Peyer's patch (tissue), 4 donors: ENCODE measurements around the gene KRTAP10-12. TPM values are rescaled to one million over a fixed set of nuclear protein-coding genes. Genes with fewer than 3 reads are reported as not detected.
"Not testable (repeated sequence)": the region's sequence is repeated elsewhere in the genome, so short reads cannot be mapped to it uniquely, and the experiment has no call there.

ENCODE experiments used
- DNase-seq, 3 donors: peaks; one replicate each; pipeline ENCODE4 v3.0.0-alpha.2; 2017 to 2019
- H3K27ac ChIP-seq, 4 donors: fragments of 200-600 bp; sonication (generic); one replicate each; pipeline ENCODE4 v1.5.1; 2016 to 2019
- H3K27me3 ChIP-seq, 2 donors: fragments of 200-600 bp; sonication (generic); one replicate each; pipeline ENCODE4 v1.5.1; 2019
- H3K36me3 ChIP-seq, 3 donors: fragments of 200-600 bp; sonication (generic); one replicate each; pipeline ENCODE4 v1.5.1; 2016 to 2019
- H3K4me1 ChIP-seq, 4 donors: fragments of 200-600 bp; sonication (generic); one replicate each; pipeline ENCODE4 v1.5.1; 2016 to 2019
- H3K4me3 ChIP-seq, 4 donors: fragments of 200-600 bp; sonication (generic); 1 replicate in 3 of 4; 2 replicates in 1 of 4; pipeline ENCODE4 v1.5.1; 2016 to 2019; ENCODE audit warnings: mild to moderate bottlenecking in 1 of 4
- H3K9me3 ChIP-seq, 4 donors: fragments of 200-600 bp; sonication (generic); one replicate each; pipeline ENCODE4 v1.5.1; 2016 to 2019; ENCODE audit warnings: mild to moderate bottlenecking in 1 of 4
- POLR2A ChIP-seq, 2 donors: fragments of 450-650 bp; IDR thresholded peaks; one replicate each; pipeline ENCODE4 v1.5.1; 2017; ENCODE audit warnings: antibody characterized with exemption in 2 of 2, mild to moderate bottlenecking in 2 of 2, moderate library complexity in 2 of 2
- total RNA-seq, 4 donors: library from RNA; depleted of rRNA; stranded (reverse); fragments of >200 nt; gene quantifications; one replicate each; pipeline ENCODE4 v1.1.0, GENCODE V29; 2016
- TF ChIP-seq, protein P1 (sequence below), 6 experiments: fragments of 450-650 bp in 4 of 6; fragments of 200-600 bp in 2 of 6; sonication (generic) in 1 of 6; IDR thresholded peaks; one replicate each; pipeline ENCODE4 v1.5.1; 2017 to 2019; ENCODE audit warnings: antibody characterized with exemption in 6 of 6, mild to moderate bottlenecking in 3 of 6, moderate library complexity in 1 of 6

Gene KRTAP10-12
- total RNA-seq, 4 donors from 2014 or later = not detected

DNA sequence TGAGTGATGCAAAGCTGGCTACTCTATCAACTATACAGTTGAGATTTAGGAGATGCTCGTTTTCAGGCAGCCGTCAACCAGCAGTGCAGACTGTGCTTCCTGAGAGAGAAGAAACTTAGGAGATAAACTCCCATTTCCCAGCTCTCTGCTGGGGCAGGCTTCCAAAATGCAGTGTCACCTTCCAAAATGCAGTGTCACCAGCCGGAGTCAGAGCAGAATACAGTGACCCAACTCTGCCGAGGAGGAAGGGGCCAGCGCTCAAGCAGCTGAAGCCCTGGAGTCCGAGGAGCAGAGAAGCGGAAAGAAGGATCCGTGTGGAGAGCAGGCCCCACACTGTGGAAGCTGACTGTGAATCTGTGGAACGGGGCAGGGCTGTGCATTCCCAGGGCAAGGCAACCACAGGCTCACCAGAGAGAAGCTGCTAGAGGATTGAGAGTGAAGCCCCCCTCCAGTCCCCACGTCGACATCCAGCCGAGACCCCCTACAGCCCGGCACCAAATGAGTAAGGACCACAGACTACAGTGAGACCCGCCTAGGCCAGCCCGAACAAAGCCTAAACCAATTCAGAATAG, 14.3 kb upstream of the KRTAP10-12 start:
- H3K4me3 ChIP-seq = no peak overlapping the region
- no peaks in the 10 kb centered on the region for H3K4me1 ChIP-seq
- no peak overlapping the region for H3K27ac ChIP-seq
- no peaks in the 10 kb centered on the region for H3K36me3 ChIP-seq
- TF ChIP-seq POLR2A (IDR thresholded peaks at IDR 0.05) = no peak
- TF ChIP-seq, protein P1, sequence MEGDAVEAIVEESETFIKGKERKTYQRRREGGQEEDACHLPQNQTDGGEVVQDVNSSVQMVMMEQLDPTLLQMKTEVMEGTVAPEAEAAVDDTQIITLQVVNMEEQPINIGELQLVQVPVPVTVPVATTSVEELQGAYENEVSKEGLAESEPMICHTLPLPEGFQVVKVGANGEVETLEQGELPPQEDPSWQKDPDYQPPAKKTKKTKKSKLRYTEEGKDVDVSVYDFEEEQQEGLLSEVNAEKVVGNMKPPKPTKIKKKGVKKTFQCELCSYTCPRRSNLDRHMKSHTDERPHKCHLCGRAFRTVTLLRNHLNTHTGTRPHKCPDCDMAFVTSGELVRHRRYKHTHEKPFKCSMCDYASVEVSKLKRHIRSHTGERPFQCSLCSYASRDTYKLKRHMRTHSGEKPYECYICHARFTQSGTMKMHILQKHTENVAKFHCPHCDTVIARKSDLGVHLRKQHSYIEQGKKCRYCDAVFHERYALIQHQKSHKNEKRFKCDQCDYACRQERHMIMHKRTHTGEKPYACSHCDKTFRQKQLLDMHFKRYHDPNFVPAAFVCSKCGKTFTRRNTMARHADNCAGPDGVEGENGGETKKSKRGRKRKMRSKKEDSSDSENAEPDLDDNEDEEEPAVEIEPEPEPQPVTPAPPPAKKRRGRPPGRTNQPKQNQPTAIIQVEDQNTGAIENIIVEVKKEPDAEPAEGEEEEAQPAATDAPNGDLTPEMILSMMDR (IDR thresholded peaks at IDR 0.05) = no peak
- H3K9me3 ChIP-seq = no peaks in the 10 kb centered on the region
- H3K27me3 ChIP-seq = no peaks in the 10 kb centered on the region
- DNase-seq = no peak

DNA sequence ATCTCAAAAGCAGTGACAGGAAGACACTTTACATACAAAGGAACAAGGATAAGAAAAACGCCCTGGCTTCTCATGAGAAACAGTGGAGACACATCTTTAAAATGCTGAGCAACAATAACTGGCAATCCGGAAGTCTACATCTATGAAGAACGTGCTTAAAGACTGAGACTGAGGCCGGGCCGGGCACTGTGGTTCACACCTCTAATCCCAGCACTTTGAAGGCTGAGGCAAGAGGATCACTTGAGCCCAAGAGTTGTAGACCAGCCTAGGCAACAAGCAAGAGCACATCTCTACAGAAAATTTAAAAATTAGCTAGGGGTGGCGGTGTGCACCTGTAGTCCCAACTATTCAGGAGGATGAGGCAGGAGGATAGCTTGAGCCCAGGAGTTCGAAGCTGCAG, 12.9 kb upstream of the KRTAP10-12 start:
- no peak overlapping the region for H3K4me3 ChIP-seq
- TF ChIP-seq, protein P1 (IDR thresholded peaks at IDR 0.05) = no peak
- TF ChIP-seq POLR2A (IDR thresholded peaks at IDR 0.05) = no peak
- H3K27me3 ChIP-seq = no peaks in the 10 kb centered on the region
- no peak for DNase-seq
- H3K36me3 ChIP-seq = no peaks in the 10 kb centered on the region
- H3K9me3 ChIP-seq = no peaks in the 10 kb centered on the region
- no peaks in the 10 kb centered on the region for H3K4me1 ChIP-seq
- no peak overlapping the region for H3K27ac ChIP-seq

DNA sequence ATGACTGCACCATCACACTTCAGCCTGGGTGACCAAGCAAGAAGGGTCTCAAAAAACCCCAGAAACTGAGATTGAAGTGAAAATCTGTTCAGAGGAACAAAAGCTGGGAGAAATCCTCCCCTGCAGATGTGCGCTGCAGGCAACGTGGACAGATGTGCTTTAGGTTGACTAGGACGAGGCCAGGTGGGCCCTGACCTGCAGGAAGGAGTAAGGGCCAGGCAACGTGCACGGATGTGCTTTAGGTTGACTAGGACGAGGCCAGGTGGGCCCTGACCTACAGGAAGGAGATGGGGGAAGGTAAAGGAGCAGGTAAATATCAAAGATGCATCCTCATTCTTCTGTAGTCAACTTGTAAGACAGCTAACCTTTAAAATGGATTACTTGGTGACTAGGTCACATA, 12.5 kb upstream of the KRTAP10-12 start:
- Histone ChIP-seq H3K4me1 (no peaks in the 10 kb centered on the region), H3K36me3 (no peaks in the 10 kb centered on the region), H3K9me3 (no peaks in the 10 kb centered on the region), H3K4me3 (no peak overlapping the region), H3K27me3 (no peaks in the 10 kb centered on the region), H3K27ac (no peak overlapping the region)
- DNase-seq = no peak
- TF ChIP-seq POLR2A (IDR thresholded peaks at IDR 0.05) = no peak
- TF ChIP-seq, protein P1 (IDR thresholded peaks at IDR 0.05) = no peak

DNA sequence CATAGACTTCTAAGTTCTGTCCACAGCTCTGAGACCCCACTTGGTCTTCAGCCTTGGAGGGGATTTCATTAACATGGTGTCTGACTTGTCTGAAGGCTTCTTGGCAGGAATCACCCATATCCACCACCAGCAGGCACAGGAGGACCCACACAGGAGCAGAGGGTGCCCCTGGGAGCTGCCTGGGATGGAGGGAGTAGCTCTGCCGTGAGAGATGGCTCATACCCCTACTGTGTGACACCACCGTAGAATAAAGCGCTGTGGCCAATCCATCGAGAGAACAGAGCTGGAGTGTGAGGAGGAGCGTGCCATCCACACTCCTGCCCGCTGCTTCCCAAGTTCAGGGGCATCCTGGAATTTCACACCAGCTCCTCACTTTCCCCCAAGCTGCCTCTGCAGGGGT, 11.9 kb upstream of the KRTAP10-12 start:
- H3K27ac ChIP-seq, H3K27me3 ChIP-seq, H3K4me1 ChIP-seq, H3K4me3 ChIP-seq, H3K9me3 ChIP-seq, DNase-seq, H3K36me3 ChIP-seq: not testable (repeated sequence)

DNA sequence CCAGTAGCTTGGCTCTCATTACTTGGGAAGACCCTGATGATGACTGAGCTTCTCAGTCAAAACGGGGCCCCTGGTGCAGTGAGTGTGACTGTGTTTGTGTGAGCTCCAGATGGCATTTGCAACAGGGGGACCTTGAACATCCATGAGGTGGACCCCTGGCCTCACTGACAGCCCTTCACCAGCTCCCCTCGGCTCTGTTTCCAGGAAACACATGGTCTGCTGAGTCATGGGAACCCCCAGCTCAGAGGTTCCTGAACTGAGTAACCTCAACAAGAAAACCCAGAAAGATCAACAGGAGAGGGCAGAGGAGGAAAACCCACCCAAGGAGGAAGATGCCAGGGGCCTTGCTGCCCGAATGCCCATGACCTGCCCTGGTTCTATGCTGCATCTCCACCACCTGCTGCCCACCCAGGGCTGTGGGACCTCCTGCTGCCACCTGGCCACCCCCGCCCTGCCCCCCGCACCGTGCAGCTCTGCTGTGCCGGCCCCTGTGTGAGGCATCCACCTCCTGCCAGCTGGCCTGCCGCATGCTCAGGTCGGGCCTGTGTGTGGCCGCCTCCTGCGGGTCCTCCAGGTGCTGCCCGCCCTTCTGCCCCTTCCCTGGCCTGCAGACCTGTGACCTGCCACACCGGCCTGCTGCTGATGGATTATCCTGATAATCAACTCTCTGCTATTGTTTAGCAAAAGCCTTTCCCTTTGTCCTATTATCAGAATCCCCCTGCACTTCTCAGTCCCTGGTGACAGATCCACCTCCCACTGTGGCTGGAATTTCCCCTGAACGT, 10.8 kb upstream of the KRTAP10-12 start:
- TF ChIP-seq, protein P1 (IDR thresholded peaks at IDR 0.05) = no peak
- TF ChIP-seq POLR2A (IDR thresholded peaks at IDR 0.05) = no peak
- Histone ChIP-seq H3K4me1 (no peaks in the 10 kb centered on the region), H3K27ac (no peak overlapping the region), H3K27me3 (no peaks in the 10 kb centered on the region), H3K9me3 (no peaks in the 10 kb centered on the region), H3K36me3 (no peaks in the 10 kb centered on the region), H3K4me3 (no peak overlapping the region)
- no peak for DNase-seq

DNA sequence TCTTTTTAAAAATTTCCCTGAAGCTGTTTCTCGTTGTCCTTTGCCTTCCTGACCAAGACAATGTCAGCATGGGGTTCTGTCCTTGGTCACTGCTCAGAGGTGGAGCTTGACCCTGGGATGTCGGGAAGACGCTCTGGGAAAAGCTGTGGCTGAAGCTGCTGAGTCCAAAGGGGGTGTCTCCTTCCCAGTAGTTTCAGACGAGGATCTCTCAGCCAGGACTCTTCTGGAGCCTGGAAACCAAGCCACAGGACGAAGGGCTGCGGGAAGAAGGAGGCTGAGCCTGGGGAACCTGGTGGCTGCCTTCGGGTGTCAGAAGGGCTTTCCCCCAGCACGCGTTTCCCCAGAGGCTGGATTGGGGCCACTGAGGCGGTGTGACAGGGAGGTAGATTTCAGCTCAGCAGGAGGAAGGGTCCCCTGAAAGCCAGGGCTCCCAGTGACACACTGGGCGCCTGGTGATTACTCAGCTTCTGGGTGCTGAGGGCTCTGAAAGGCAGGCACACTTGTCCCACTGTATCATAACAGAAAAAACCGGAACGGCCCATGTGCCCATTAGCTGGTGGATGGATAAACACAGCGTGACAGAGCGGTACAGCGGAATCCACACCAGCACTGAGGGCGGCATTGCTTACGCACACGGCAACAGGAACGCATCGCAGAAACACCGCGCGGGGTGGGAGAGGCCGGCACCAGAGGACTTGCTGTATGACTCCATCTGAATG, 10.0 kb upstream of the KRTAP10-12 start:
- H3K9me3 ChIP-seq = no peaks in the 10 kb centered on the region
- no peaks in the 10 kb centered on the region for H3K27me3 ChIP-seq
- DNase-seq = no peak
- no peaks in the 10 kb centered on the region for H3K4me1 ChIP-seq
- no peaks in the 10 kb centered on the region for H3K36me3 ChIP-seq
- no peak overlapping the region for H3K4me3 ChIP-seq
- TF ChIP-seq, protein P1 (IDR thresholded peaks at IDR 0.05) = no peak
- TF ChIP-seq POLR2A (IDR thresholded peaks at IDR 0.05) = no peak
- H3K27ac ChIP-seq = no peak overlapping the region
